Left forelimb (tissue), 1 donor: Measurements from ENCODE around the gene TRMT2B.
"Not testable (repeated sequence)": the region's sequence is repeated elsewhere in the genome, so short reads cannot be mapped to it uniquely, and the experiment has no call there.

Experiments
- DNase-seq: peaks from one replicate; pipeline ENCODE4 v3.0.0-alpha.2; 2018; ENCODE audit warnings: low spot score

Gene TRMT2B

DNA sequence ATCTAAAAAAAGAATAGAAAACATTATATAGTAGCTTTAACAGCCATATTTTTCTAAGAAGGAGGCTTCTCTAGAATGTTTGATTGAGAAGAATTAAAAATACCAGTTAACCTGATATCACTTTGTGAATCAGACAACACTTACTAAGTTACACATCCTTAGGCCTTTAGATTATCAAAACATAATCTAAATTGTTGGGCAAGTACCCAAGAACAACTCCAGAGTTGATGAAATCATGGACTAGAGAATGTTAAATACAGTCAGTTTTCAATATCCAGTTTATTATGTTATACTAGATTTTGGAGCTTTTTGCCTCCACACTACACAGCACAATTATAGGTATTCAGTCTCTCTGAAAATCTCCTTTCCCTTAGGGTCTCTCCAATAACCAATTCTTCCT is 42.8 kb downstream of the TRMT2B start:
- no peak for DNase-seq

DNA sequence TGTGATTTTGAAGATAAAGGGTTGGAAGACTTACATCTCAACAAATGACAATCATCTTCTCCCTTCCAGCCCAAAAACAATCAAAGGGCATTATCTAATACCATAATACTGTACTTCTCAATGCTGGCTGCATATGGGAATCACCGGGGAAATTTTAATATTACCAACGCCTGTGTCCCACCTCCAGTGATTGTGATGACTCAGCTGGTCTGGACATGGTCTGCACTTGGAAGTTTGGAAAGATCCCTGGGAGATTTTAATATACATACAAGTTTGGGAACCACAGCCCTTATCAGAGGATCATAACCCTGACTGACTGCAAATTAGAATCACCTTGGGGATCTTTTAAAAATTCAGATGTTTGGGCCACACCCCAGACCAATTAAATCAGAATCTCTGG is 52.5 kb downstream of the TRMT2B start:
- DNase-seq, result no peak

DNA sequence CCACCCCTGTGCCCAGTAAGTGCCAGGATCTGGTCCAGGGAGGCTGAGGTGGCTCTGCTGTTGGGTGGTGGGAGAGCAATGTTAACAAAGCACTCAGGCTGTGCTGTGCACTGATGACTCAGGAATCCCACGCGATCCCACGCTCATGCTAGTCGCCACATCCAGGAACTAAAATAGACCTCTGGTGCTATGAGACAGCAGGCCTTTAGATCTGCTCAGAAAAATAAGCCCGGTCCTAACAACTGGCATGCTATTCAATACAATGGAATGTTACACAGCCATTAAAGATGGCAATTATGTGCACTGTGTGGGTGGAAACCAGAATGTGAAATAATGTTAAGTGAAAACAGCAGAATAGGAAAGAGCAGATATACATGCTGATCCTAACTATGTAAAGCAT is 56.4 kb downstream of the TRMT2B start:
- no peak for DNase-seq

DNA sequence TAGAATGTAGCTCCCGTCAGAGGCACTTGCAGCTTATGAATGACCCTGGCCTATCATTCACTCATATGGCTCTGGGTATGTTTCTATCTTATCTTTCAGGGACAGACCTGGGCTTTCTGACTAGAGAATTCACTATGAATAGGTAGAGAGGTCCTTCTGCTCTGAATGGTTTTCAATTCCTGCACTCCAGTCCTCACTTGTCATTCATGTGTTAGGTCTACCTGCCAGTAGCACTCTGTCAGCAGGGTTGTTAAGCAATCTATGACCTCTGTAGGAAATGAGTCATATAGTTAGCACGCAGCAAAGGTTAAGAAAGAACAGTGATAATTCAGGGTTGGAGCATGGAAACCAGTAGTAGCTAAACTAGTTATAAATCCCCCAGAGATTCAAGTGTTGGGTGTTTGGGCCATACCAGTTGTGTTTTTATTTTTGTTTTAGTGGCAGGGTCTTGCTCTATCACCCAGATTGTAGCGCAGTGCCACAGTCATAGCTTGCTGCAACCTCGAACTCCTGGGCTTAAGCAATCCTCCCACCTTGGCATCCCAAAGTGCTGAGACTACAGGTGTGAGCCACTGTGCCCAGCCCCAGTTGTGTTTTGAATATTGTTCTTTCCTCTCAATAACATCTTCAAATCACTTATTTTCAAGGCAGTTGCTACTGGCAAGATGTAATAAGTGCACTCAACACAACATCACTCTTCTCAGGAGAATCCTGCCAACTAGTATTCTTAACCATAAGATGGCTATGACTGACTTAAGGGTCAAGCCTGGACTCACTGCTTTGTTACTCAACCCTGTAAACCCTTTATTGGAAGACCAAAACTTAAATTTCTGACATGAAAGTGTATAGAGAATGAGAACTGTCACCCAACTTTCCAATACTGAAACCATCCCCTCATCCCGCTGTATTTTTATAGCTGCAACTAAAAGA is 57.3 kb downstream of the TRMT2B start:
- DNase-seq, result no peak

DNA sequence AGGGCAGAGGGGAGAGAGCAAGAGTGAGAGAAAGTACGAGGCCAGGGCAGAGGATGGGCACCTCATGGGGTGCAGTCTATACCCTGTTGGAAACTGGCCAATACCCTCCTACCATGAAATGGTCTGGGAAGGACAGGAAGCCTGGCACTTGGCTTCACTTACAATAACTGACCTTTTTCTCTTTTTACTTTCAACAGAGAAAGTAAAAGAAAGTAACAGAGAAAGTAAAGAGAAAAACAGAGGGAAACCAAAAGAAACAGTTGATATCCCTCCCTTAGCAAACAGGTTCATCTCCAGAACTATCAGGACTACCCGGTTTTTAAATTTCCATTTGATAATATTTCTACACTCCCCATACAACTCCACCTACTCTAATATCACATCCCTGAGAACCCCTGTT is 61.8 kb downstream of the TRMT2B start:
- DNase-seq, result no peak

DNA sequence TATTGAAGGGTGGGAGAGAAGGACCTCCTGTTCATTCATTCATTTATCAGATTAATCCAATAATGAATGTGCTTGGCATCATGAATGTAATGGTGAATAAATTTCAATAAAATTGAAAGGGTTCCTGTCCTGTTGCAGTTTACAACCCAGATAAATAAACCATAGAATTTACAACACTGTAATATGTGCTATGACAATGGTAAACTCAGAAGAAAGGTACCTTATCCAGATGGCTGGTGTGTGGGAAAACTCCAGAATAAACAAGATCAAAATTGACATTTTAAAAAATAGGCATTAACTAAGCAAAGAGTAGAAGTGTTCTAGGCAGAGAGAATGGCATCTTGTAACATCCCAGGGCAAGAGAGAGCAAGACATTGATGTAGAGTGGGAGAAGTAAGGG is 67.1 kb downstream of the TRMT2B start:
- DNase-seq, result no peak

DNA sequence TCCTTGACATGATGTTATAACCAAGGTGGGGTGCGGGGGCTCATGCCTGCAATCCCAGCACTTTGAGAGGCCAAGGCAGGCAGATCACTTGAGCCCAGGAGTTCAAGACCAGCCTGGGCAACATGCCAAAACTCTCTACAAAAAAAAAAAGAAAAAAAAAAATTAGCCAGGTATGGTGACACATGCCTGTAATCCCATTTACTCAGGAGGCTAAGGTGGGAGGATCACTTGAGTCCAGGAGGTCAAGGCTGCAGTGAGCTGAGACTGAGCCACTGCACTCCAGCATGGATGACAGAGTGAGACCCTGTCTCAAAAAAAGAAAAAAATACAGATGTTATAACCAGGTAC is 70.4 kb downstream of the TRMT2B start:
- not testable (repeated sequence) for DNase-seq

DNA sequence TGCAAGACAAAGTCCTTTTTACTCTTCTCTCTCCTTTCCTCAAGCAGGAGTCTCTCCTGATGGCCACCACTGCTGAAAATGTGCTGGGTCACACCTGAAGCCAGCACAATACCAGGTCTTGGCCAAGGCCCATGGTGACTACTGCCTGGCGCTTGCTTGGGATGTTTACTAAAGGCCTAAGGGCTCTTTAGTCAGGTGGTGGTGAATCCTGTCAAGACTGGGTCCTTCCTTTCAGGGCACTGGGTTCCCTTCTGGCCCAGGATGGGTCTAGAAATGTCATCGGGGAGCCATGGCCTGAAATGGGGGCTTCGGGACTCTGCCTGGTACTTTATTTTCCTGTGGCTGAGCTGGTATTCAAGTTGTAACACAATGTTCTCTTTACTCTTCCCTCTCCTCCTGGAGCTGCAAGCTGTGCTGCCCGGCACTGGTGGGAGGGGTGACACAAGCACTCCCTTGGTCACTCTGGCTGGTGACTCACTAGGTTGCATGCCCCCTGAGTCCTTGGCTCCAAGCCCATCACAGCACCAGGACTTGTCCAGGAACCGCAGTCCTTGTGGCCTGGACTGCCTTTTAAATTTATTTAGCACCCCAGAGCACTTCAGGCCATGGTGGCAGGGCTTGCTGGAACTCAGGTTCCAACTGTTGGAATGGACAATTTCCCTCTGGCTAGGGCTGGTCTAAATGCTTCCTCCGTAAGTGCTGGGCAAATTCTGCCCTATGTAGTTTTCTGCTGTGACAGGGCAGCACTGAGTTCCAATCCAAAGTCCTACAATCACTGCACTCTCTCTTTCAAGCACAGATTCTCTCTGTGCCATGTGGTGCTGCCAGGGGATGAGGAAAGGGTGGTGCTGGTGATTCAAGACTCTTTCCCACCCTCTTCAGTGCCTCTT is 71.1 kb downstream of the TRMT2B start:
- no peak for DNase-seq

DNA sequence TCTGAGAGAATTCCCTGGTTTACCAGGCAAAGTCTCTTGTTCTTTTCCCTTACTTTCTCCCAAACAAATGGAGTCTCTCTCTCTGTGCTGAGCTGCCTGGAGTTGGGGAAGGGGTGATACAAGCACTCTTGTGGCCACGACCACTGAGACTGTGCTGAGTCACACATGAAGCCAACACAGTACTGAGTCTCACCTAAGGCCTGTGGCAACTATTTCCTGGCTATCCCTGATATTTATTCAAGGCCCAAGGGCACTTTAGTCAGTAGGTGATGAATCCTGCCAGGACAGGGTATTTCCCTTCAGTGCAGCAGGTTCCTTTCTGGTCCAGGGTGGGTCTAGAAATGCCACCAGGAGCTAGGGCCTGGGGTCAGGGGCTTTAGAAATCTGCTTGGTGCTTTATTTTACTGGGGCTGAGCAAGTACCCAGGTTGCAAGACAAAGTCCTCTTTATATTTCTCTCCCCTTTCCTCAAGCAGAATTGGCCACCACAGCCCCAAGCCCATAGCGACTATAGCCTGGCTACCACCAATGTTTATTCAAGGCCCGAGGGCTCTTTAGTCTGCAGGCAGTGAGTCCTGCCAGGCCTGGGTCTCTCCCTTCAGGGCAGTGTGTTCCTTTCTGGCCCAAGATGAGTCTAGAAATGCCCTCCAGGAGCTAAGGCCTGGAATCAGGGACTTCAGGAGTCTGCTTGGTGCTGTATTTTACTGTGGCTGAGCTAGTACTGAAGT is 71.9 kb downstream of the TRMT2B start:
- no peak for DNase-seq

DNA sequence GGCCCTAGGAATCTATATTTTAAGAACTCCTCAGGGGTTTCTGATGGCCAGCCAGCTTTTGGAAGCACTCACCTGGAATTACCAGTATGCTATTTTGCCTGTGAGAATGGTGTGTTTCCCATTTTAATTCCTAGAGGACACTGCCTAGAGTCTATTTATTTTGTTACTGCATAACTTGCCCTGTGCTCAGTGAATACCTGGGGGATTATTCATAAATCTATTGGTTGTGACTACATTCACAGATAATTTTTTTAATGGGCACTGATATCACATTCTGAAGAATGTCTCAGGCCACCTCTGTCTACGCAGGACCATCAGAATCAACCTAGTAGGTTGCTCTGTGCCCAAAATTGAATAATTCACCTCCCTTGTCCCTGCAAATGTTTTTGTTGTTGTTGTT is 75.7 kb downstream of the TRMT2B start:
- DNase-seq, result no peak

DNA sequence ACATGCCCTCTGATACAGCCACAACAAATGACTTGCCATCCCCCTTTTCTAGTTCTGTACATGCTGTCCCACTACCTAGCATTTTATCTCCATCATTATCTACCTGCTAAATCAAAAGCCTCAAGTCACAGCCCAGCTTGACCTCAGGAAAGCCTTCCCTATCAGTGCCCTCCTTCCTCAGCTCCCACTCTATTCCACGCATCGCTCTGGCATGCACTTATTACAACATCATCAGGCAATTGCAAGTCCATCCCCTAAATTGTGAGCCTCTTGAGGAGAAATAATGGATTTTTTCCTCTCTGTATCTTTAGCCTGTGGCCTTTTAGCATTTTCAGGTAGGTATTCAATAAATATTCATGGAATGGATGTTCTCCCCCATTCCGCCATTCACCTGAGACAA is 76.7 kb downstream of the TRMT2B start:
- DNase-seq, result no peak

DNA sequence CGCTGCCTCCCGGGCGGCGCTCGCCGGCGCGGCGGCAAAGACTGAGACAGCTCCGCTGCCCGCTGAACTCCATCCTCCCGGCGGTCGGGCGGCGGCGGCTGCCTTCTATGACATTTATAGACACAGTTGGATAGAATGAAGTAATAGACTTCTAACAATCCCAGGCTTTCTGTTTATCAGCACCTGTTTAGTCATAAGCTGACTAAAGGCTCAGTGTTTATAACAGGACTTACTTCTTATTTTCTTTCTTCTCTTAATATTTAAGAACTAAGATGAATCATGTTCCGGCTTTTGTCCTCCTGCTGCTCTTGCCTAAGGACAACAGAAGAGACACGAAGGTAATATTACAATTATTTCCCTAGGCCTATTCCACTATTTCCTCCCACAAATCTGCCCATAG is 78.5 kb downstream of the TRMT2B start:
- no peak for DNase-seq

DNA sequence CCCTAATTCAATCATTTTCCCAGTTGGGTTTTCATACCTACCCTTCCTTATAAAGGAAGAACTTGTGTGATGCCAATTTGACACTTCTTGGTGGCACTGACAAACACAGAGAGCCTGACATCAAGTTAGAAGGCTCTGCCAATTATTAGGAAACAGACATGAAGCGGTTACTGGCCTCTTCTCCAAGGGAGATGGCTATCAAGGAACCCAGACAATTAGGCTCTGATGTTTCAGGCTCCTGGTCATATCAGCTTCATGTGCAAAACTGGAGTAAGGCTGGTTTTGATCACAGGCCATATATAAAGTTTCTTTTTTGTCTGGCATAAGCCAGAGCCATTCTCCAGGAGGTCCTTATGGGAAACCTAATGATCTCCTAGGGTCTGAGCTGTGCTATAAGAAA is 82.0 kb downstream of the TRMT2B start:
- DNase-seq, result no peak

DNA sequence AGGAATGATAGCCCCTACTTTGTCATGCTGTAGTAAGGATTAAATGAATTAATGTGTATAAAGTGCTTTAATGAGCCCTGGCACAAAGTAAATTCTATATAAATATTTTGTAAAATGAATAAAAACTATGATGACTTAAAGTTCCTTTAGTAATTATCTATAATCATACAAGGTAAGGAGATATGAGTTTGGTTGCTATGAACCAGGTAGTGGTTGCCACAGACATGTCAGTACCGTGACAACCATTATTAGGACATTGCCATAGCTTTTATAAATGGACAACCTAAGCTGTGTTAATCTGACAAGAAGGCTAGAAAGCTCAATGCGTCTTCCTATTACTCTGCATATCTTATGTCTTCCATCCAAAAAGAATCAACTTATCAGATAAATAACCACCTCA is 82.5 kb downstream of the TRMT2B start, which contains the start of gene ARL13A:
Gene ARL13A (plus strand): TSS at position 301 of the 400 bp plus-strand sequence. CDS start 3,982 bp downstream, outside the sequence.
- DNase-seq, result no peak

DNA sequence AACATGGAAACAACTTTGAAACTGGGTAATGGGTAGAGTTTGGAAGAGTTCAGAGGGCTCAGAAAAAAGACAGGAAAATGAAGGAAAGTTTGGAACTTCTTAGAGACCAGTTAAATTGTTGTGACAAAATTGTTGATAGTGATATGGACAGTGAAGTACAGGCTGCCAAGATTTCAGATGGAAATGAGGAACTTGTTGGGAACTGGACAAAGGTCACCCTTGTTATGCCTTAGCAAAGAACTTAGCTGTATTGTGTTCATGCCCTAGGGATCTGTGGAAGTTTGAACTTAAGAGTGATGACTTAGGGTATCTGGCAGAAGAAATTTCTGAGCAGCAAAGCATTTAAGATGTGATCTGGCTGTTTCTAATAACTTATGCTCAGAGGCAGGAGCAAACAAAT is 87.5 kb downstream of the TRMT2B start:
- no peak for DNase-seq

DNA sequence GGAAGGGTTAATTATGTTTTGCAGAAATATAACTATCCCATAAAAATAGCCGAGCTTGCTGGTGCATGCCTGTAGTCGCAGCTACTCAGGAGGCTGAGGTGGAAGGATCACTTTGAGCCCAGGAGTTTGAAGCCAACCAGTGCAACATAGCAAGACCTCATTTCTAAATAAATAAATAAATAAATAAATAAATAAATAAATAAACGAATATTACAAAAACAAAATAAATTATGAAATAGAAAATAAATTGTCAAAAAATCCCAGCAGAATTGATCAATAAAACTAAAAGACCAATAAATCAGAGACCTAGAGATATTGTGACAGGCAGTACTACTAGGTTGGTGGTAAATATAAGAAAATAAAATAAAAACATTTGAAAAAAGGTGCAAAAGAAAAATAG is 89.1 kb downstream of the TRMT2B start:
- DNase-seq, result no peak
